ENCODE results near the gene PRRX1.

The PRRX1 gene

DNA sequence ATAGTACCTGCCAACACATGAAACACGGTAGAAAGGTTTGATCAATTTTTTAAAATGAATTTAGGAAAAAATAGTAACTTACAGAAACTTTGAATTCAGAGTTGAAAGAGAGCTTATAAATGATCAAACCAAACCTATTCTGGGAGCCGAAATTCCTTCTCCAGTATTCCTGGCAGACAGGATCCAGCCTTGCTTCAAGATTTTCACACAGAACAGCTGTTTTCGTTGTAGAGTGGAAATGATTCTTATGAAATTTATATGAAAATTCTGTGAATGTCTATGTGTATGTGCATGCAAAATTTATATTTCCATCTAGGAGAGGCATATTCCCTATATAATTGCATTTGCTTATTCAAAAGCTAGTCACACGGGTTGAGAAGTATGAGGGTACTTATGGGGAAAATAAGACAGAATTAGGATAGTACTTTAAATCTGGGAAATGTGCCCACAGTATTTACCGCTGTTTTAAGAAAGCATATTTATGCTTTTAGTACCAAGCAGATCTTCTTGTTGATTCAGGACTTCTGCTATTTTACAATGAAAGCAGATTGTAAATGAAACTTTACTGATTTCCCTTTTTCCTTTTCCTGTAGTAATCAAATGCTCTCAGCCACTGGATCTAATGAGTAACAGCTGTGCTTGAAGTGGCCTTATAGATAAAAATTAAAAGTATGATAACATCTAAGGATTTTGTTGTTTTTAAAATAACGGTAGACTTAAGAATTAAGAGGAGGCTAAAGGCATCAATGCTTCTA is 30.4 kb downstream of the PRRX1 start:
- ChIA-PET CTCF (no interaction called here), POLR2A (no interaction called here)
- TF ChIP-seq NFRKB (IDR thresholded peaks at IDR 0.05) (no peak), FOXM1 (IDR thresholded peaks at IDR 0.05; ENCODE audit: borderline replicate concordance) (no peak), L3MBTL2 (conservative IDR thresholded peaks at IDR 0.05) (no peak), BHLHE40 (IDR thresholded peaks at IDR 0.05; ENCODE audit: borderline replicate concordance) (no peak), ARNT (IDR thresholded peaks at IDR 0.05) (no peak), ELF4 (IDR thresholded peaks at IDR 0.05) (no peak), HDGF (IDR thresholded peaks at IDR 0.05; ENCODE audit: borderline replicate concordance) (no peak), SUZ12 (IDR thresholded peaks at IDR 0.05) (no peak), CTBP1 (IDR thresholded peaks at IDR 0.05; ENCODE audit: borderline replicate concordance) (no peak), FOXA1 (IDR thresholded peaks at IDR 0.05) (no peak), FOXK2 (IDR thresholded peaks at IDR 0.05) (no peak)
- no peak for DNase-seq (ENCODE audit: extremely low spot score)

DNA sequence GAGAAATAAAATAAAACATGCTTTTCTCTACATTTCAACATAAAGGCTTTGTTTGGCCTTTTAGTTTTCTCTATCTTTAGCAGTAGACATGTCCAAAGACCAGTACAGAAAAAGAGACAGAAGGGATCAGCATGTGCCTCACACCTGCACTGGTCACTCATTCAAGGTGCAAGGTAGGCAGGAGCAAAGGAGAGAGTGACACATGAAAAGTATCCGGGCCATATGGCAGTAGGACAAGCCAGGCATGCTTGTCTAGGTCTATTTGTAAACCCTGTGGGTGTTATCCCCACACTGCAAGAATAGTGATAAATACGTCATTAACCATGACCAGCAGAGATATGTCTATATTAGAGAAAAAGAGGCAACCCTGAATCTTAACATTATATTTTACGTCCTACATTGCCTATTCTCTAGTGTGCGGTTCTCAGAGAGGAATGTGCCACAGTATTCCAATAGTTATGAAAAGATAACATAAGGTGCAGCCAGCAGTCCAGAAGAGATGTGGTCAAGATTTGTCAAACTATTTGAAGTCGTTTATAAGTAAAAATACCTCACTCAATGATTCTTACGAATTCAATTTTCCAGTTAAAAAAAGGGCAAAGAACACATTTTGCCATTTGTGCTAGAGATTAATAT is 32.1 kb downstream of the PRRX1 start:
- CTCF ChIA-PET: interaction anchor here (0.6 kb wide), 1 partner anchor 616 kb away, joined by 3 read pairs; no protein-coding TSS in a partner anchor
- no peak for DNase-seq (ENCODE audit: extremely low spot score)
- POLR2A ChIA-PET: no interaction called here

DNA sequence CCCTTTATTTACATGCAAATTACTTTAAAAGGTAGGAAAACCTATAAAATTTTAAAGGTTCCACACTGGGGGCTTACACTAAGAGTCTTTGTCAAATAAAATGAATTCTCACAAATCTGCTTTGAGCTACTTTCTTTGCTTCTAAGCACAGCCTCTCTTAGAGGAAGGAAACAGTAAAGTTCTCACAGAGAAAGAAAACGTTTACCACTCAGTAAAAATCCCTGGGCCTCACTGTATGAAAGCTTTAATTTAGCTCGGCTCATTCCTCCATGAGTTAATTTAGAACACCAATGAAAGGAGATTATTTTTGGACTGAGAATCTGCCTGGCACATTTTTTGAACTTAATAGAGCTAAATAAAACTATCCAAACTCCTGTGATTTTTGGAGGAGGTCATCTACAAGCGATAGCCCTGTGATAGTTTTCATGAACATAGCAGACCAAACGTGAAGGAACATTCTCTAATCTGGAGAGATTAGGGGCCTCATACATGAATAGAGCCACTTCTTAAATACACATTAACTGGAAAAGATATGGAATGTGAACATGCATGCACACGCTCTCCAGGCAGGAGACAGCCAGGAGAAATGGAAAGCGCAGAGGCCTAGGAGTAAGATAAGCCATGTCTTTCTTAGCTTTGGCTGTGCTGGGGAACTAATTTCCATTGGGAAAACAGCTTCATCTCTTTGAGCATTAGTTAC is 32.8 kb downstream of the PRRX1 start:
- DNase-seq (ENCODE audit: extremely low spot score): no peak
- TF ChIP-seq FOXK2 (IDR thresholded peaks at IDR 0.05): no peak
- no peak for TF ChIP-seq HDGF (IDR thresholded peaks at IDR 0.05; ENCODE audit: borderline replicate concordance)
- no peak for TF ChIP-seq SP1 (IDR thresholded peaks at IDR 0.05)
- TF ChIP-seq SUZ12 (IDR thresholded peaks at IDR 0.05): no peak
- ChIA-PET POLR2A (no interaction called here), CTCF (interaction anchor here (0.6 to 0.9 kb wide), 2 partner anchors 25 to 615 kb away, joined by 3 read pairs; no protein-coding TSS in a partner anchor)

More for the DNA sequence above, 32.1 kb downstream of the PRRX1 start:
- TF ChIP-seq FOXM1 (IDR thresholded peaks at IDR 0.05; ENCODE audit: borderline replicate concordance) (no peak), HDGF (IDR thresholded peaks at IDR 0.05; ENCODE audit: borderline replicate concordance) (no peak), ZNF384 (IDR thresholded peaks at IDR 0.05) (no peak), LEF1 (IDR thresholded peaks at IDR 0.05; ENCODE audit: borderline replicate concordance) (no peak), SUZ12 (IDR thresholded peaks at IDR 0.05) (no peak), ARNT (IDR thresholded peaks at IDR 0.05) (no peak), TARDBP (IDR thresholded peaks at IDR 0.05) (no peak), SP1 (IDR thresholded peaks at IDR 0.05) (no peak), FOXK2 (IDR thresholded peaks at IDR 0.05) (no peak), CTBP1 (IDR thresholded peaks at IDR 0.05; ENCODE audit: borderline replicate concordance) (no peak), NFRKB (IDR thresholded peaks at IDR 0.05) (no peak)

DNA sequence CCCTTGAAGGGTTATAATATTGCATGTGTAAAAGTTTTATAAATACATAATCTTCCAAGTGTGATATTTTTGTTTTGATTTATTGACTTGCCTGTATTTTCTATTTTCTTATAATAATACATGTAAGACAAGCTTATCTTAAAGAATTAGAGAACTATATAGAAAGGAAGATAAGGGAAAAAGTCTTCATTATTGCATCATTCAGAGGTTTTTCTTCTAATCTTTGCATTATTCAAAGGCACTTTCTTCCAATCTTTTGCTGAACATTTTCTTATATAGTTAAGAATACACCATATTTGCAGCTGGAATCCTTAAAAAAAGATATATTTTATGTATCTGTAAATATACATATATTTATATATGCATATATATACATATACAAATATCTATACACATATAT is 33.4 kb downstream of the PRRX1 start:
- no peak for DNase-seq (ENCODE audit: extremely low spot score)
- ChIA-PET CTCF (interaction anchor here (0.9 kb wide), 1 partner anchor 25 kb away, joined by 3 read pairs; no protein-coding TSS in a partner anchor), POLR2A (no interaction called here)
- no peak for TF ChIP-seq ZNF384 (IDR thresholded peaks at IDR 0.05)
- no peak for TF ChIP-seq HDGF (IDR thresholded peaks at IDR 0.05; ENCODE audit: borderline replicate concordance)
- no peak for TF ChIP-seq ARNT (IDR thresholded peaks at IDR 0.05)
- TF ChIP-seq TARDBP (IDR thresholded peaks at IDR 0.05): no peak
- TF ChIP-seq L3MBTL2 (conservative IDR thresholded peaks at IDR 0.05): no peak
- TF ChIP-seq FOXM1 (IDR thresholded peaks at IDR 0.05; ENCODE audit: borderline replicate concordance): no peak
- no peak for TF ChIP-seq ELF4 (IDR thresholded peaks at IDR 0.05)
- TF ChIP-seq BHLHE40 (IDR thresholded peaks at IDR 0.05; ENCODE audit: borderline replicate concordance): no peak
- no peak for TF ChIP-seq FOXK2 (IDR thresholded peaks at IDR 0.05)
- no peak for TF ChIP-seq NFRKB (IDR thresholded peaks at IDR 0.05)
- TF ChIP-seq CTBP1 (IDR thresholded peaks at IDR 0.05; ENCODE audit: borderline replicate concordance): no peak
- no peak for TF ChIP-seq SUZ12 (IDR thresholded peaks at IDR 0.05)
- TF ChIP-seq SP1 (IDR thresholded peaks at IDR 0.05): no peak
- TF ChIP-seq, protein P1, sequence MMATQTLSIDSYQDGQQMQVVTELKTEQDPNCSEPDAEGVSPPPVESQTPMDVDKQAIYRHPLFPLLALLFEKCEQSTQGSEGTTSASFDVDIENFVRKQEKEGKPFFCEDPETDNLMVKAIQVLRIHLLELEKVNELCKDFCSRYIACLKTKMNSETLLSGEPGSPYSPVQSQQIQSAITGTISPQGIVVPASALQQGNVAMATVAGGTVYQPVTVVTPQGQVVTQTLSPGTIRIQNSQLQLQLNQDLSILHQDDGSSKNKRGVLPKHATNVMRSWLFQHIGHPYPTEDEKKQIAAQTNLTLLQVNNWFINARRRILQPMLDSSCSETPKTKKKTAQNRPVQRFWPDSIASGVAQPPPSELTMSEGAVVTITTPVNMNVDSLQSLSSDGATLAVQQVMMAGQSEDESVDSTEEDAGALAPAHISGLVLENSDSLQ (IDR thresholded peaks at IDR 0.05): no peak
- TF ChIP-seq FOXA1 (IDR thresholded peaks at IDR 0.05): no peak

DNA sequence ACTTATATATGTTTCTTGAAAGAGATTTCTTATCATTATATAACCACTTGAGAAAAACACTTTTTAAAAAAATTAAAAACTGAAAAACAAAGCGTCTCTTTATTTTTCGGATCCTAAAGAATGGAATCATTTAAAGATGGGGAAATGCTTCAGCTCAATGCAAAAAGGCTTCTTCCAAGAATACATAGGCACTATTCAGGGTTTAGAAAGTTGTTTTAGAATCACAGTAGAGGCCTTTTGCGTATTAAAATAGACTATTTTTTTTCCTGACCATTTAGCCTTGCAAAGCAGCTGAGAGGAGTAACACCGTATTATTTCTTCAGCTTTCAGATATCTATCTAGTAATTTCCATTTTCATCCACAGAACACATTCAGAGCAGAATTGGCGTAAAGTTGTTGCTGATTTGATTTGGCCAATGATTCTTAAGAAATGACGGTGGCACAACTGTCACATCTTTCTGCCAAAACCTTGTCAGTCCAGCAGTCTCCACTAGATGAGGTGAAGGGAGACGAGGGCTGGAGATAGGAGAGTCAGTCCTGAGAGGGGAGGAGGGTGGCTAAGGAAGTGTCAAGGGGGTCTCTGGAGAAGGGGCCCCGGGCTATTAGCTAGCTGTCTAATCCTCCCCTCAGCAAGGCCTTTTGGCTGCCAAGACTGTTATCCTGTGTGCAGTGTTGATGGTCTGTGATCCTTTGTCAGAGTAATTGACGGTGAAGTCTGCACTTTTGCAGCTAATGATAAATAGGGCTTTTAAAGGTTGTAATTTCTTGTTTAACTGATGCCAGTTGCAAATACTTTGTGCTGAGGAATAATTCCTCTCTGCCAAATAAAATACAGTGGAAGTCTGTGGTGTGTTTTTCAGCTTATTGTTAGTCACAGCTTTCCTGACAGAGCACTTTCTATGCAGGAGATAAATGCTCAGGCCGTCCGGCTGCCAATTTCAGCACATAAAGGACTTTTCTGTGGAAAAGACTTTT is 34.7 kb downstream of the PRRX1 start:
- ChIA-PET CTCF (interaction anchor here (1.2 kb wide), 1 partner anchor 9 kb away, joined by 5 read pairs; no protein-coding TSS in a partner anchor), POLR2A (no interaction called here)
- no peak for DNase-seq (ENCODE audit: extremely low spot score)
- TF ChIP-seq ARNT (IDR thresholded peaks at IDR 0.05) (no peak), LEF1 (IDR thresholded peaks at IDR 0.05; ENCODE audit: borderline replicate concordance) (no peak), NFRKB (IDR thresholded peaks at IDR 0.05) (no peak), TARDBP (IDR thresholded peaks at IDR 0.05) (no peak), SP1 (IDR thresholded peaks at IDR 0.05) (no peak), L3MBTL2 (conservative IDR thresholded peaks at IDR 0.05) (no peak), FOXA1 (IDR thresholded peaks at IDR 0.05) (no peak), FOXM1 (IDR thresholded peaks at IDR 0.05; ENCODE audit: borderline replicate concordance) (no peak)

DNA sequence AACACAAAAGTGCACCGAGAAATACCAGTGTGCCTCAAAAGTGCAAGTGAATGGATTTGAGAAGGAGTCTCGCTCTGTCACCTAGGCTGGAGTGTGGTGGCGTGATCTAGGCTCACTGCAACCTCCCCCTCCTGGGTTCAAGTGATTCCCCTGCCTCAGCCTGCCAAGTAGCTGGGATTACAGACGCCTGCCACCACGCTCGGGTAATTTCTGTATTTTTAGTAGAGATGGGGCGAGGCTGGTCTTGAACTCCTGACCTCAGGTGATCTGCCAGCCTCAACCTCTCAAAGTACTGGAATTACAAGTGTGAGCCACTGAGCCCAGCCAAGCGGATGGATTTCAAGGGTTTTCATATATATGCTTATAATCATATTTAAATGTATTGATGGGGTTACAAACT is 35.8 kb downstream of the PRRX1 start:
- POLR2A ChIA-PET: no interaction called here
- DNase-seq (ENCODE audit: extremely low spot score): no peak
- no peak for TF ChIP-seq TARDBP (IDR thresholded peaks at IDR 0.05)
- TF ChIP-seq ARNT (IDR thresholded peaks at IDR 0.05): no peak
- TF ChIP-seq SP1 (IDR thresholded peaks at IDR 0.05): no peak
- TF ChIP-seq FOXK2 (IDR thresholded peaks at IDR 0.05): no peak
- TF ChIP-seq BHLHE40 (IDR thresholded peaks at IDR 0.05; ENCODE audit: borderline replicate concordance): no peak
- no peak for TF ChIP-seq ELF4 (IDR thresholded peaks at IDR 0.05)
- TF ChIP-seq, protein P1 (IDR thresholded peaks at IDR 0.05): no peak
- no peak for TF ChIP-seq L3MBTL2 (conservative IDR thresholded peaks at IDR 0.05)
- TF ChIP-seq SUZ12 (IDR thresholded peaks at IDR 0.05): no peak
- no peak for TF ChIP-seq ZNF384 (IDR thresholded peaks at IDR 0.05)
- no peak for TF ChIP-seq CTBP1 (IDR thresholded peaks at IDR 0.05; ENCODE audit: borderline replicate concordance)
- TF ChIP-seq FOXA1 (IDR thresholded peaks at IDR 0.05): no peak
- no peak for TF ChIP-seq HDGF (IDR thresholded peaks at IDR 0.05; ENCODE audit: borderline replicate concordance)
- no peak for TF ChIP-seq LEF1 (IDR thresholded peaks at IDR 0.05; ENCODE audit: borderline replicate concordance)
- no peak for TF ChIP-seq NFRKB (IDR thresholded peaks at IDR 0.05)
- TF ChIP-seq FOXM1 (IDR thresholded peaks at IDR 0.05; ENCODE audit: borderline replicate concordance): no peak
- CTCF ChIA-PET: no interaction called here

Data from HEK293T (cell line).